ENCODE results near the gene NKPD1. TPM values are rescaled to one million over a fixed set of nuclear protein-coding genes. Genes with fewer than 3 reads are reported as not detected.
A peak's percentile ranks its signal among the peaks of the same experiment; 100 is the strongest.

Gene NKPD1
- total RNA-seq, 2 donors from 2014 or later = 0.16 to 0.22 TPM

DNA sequence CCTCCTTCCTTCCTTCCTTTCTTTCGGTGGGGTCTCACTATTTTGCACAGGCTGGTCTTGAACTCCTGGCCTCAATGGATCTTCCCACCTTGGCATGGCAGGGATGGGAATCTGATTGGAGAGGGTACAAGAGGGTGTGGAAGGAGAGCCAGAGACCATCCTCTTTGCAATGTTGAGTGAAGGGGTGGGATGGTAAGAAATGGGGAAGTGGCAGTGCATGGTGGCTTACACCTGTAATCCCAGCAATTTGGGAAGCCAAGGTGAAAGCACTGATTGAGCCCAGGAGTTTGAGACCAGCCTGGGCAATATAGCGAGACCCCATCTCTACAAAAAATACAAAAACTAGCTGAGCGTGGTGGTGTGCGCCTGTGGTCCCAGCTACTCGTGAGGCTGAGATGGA is 23.3 kb upstream of the NKPD1 start:
- Histone ChIP-seq H3K36me3 (no peaks in the 10 kb centered on the region), H3K4me3 (no peak overlapping the region), H3K27me3 (no peaks in the 10 kb centered on the region), H3K4me1 (peaks cover 0 to 21% of the 10 kb centered on the region in 2 donors), H3K27ac (no peak overlapping the region), H3K9me3 (no peaks in the 10 kb centered on the region)
- TF ChIP-seq, protein P1, sequence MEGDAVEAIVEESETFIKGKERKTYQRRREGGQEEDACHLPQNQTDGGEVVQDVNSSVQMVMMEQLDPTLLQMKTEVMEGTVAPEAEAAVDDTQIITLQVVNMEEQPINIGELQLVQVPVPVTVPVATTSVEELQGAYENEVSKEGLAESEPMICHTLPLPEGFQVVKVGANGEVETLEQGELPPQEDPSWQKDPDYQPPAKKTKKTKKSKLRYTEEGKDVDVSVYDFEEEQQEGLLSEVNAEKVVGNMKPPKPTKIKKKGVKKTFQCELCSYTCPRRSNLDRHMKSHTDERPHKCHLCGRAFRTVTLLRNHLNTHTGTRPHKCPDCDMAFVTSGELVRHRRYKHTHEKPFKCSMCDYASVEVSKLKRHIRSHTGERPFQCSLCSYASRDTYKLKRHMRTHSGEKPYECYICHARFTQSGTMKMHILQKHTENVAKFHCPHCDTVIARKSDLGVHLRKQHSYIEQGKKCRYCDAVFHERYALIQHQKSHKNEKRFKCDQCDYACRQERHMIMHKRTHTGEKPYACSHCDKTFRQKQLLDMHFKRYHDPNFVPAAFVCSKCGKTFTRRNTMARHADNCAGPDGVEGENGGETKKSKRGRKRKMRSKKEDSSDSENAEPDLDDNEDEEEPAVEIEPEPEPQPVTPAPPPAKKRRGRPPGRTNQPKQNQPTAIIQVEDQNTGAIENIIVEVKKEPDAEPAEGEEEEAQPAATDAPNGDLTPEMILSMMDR (IDR thresholded peaks at IDR 0.05) = no peak
- no peak for DNase-seq (ENCODE audit: low spot score)

DNA sequence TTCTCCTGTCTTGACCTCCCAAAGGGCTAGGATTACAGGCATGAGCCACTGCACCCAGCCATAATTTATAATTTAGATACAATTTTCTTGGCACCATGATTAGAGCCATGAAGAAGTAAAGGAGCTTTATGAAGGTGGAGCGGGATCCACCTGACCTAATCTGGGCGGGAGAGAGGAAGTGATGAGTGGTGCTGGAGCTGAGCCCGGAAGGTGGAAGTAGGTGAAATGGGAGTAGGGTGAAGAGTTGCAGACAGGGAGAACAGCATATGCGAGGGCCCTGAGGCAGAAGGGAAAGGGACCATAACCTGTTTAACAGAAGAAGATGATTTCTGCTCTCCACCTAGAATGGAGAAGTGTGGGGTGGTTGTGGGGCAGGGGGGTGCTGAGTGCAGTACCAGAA is 22.0 kb upstream of the NKPD1 start:
- Histone ChIP-seq H3K4me3 (no peak overlapping the region), H3K27me3 (no peaks in the 10 kb centered on the region), H3K9me3 (no peaks in the 10 kb centered on the region), H3K36me3 (no peaks in the 10 kb centered on the region), H3K27ac (no peak overlapping the region), H3K4me1 (peaks cover 0 to 22% of the 10 kb centered on the region in 2 donors)
- no peak for DNase-seq (ENCODE audit: low spot score)
- TF ChIP-seq, protein P1 (IDR thresholded peaks at IDR 0.05) = no peak

- H3K4me3 ChIP-seq = no peak overlapping the region
- no peaks in the 10 kb centered on the region for H3K9me3 ChIP-seq
- no peaks in the 10 kb centered on the region for H3K36me3 ChIP-seq
- no peaks in the 10 kb centered on the region for H3K27me3 ChIP-seq
- peaks cover 0 to 30% of the 10 kb centered on the region in 2 donors for H3K4me1 ChIP-seq
- TF ChIP-seq, protein P1 (IDR thresholded peaks at IDR 0.05) = no peak
- H3K27ac ChIP-seq = no peak overlapping the region
- DNase-seq (ENCODE audit: low spot score) = no peak
These were observed 20.2 kb upstream of the NKPD1 start for GRCh38 chr19:45180936-45181335.

DNA sequence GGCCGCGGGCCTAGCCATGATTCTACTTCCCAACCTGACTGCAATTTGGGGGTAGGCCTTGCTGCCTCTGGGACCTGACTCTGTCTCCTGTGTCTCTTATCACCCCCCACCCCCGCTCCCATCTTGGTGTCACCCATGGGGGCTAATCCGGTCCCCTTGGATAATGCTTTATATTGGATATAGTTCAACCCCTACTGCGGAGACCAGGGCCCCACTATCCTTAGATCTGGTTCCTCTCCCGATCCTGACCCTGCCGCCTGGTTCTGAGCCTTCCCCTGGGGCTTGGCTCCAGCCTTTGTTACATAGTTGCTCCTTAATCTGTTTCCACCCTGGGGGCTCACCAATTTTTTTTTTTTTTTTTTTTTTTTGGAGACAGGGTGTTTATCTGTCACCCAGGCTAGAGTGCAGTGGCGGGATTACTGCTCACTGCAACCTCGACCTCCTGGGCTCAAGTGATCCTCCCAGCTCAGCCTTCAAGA is 19.1 kb upstream of the NKPD1 start:
- no peak for DNase-seq (ENCODE audit: low spot score)
- TF ChIP-seq, protein P1 (IDR thresholded peaks at IDR 0.05) = no peak
- peak overlapping the region; percentile 84 to 91 for H3K27ac ChIP-seq

DNA sequence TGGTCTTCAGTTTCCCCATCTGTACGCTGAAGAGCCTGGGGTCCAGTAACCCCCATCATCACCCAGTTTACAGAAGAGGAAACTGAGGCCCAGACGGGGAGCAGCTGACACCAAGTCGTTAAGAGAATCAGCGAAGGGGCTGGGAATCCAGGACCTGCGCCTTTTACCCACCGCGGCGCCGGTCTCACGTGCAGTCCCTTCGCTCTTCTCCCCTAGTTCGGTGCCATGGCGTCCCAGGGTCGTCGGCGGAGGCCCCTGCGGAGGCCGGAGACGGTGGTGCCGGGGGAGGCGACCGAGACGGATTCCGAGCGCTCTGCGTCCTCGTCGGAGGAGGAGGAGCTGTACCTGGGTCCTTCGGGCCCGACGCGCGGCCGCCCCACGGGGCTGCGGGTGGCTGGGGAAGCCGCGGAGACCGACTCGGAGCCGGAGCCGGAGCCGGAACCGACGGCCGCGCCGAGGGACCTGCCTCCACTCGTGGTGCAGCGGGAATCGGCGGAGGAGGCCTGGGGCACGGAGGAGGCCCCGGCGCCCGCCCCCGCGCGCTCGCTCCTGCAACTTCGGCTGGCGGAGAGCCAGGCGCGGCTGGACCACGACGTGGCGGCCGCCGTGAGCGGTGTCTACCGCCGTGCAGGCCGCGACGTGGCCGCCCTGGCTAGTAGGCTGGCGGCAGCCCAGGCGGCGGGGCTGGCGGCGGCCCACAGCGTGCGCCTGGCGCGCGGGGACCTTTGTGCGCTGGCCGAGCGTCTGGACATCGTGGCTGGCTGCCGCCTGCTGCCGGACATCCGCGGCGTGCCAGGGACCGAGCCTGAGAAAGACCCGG is 18.5 kb upstream of the NKPD1 start:
- no peaks in the 10 kb centered on the region for H3K27me3 ChIP-seq
- no peaks in the 10 kb centered on the region for H3K36me3 ChIP-seq
- TF ChIP-seq, protein P1 (IDR thresholded peaks at IDR 0.05) = no peak
- DNase-seq (ENCODE audit: low spot score) = no peak
- peak overlapping the region; percentile 84 to 91 for H3K27ac ChIP-seq
- peaks cover 0 to 30% of the 10 kb centered on the region in 2 donors for H3K4me1 ChIP-seq
- H3K9me3 ChIP-seq = no peaks in the 10 kb centered on the region
- H3K4me3 ChIP-seq = peak overlapping the region; percentile 76 to 80

More for the DNA sequence above, 19.1 kb upstream of the NKPD1 start:
- no peaks in the 10 kb centered on the region for H3K27me3 ChIP-seq
- H3K36me3 ChIP-seq = no peaks in the 10 kb centered on the region
- peak overlapping the region; percentile 76 to 80 for H3K4me3 ChIP-seq
- no peaks in the 10 kb centered on the region for H3K9me3 ChIP-seq
- peaks cover 0 to 30% of the 10 kb centered on the region in 2 donors for H3K4me1 ChIP-seq

Measured in right atrium auricular region (tissue), 2 donors.